Muscle layer of duodenum (tissue), 2 donors: ENCODE data around the gene FUT3.

Source experiments
- H3K27ac ChIP-seq: one replicate; pipeline ENCODE4 v1.7.0; 2013; ENCODE audit warnings: mild to moderate bottlenecking, low read length
- H3K27me3 ChIP-seq: one replicate; pipeline ENCODE4 v1.7.0; 2013; ENCODE audit warnings: low read depth, mild to moderate bottlenecking, control low read depth, low read length
- H3K36me3 ChIP-seq, 2 donors: one replicate each; pipeline ENCODE4 v1.7.0; 2013; ENCODE audit warnings: low read length in 2 of 2, control low read depth in 1 of 2, mild to moderate bottlenecking in 1 of 2; ENCODE audit not compliant: insufficient read depth in 2 of 2, control insufficient read depth in 1 of 2
- H3K4me1 ChIP-seq, 2 donors: one replicate each; pipeline ENCODE4 v1.7.0; 2013; ENCODE audit warnings: low read length in 2 of 2, mild to moderate bottlenecking in 2 of 2, control low read depth in 1 of 2, moderate library complexity in 1 of 2; ENCODE audit not compliant: insufficient read depth in 2 of 2, control insufficient read depth in 1 of 2
- H3K4me3 ChIP-seq, 2 donors: one replicate each; pipeline ENCODE4 v1.7.0; 2013; ENCODE audit warnings: low read length in 2 of 2, low read depth in 1 of 2, mild to moderate bottlenecking in 1 of 2
- H3K9me3 ChIP-seq, 2 donors: one replicate each; pipeline ENCODE4 v1.7.0; 2013; ENCODE audit warnings: low read length in 2 of 2, control low read depth in 1 of 2, mild to moderate bottlenecking in 1 of 2; ENCODE audit not compliant: control insufficient read depth in 1 of 2
- donor health status: healthy.

FUT3 gene

GRCh38 chr19:5827891-5828660 lies 23.2 kb downstream of the FUT3 start:
- no peaks in the 10 kb centered on the region for H3K9me3 ChIP-seq
- peak overlapping the region; percentile 90 for H3K27ac ChIP-seq
- peaks cover 0 to 20% of the 10 kb centered on the region in 2 donors for H3K4me1 ChIP-seq
- H3K36me3 ChIP-seq = no peaks in the 10 kb centered on the region
- H3K27me3 ChIP-seq = no peaks in the 10 kb centered on the region
- peak overlapping the region; percentile 61 to 66 for H3K4me3 ChIP-seq

- H3K4me3 ChIP-seq = peak overlapping the region in 1 of 2 donors; percentile 66
- H3K9me3 ChIP-seq = no peaks in the 10 kb centered on the region
- no peaks in the 10 kb centered on the region for H3K36me3 ChIP-seq
- H3K27ac ChIP-seq = peak overlapping the region; percentile 31
- peaks cover 0 to 23% of the 10 kb centered on the region in 2 donors for H3K4me1 ChIP-seq
- H3K27me3 ChIP-seq = no peaks in the 10 kb centered on the region
These were observed 23.8 kb downstream of the FUT3 start for GRCh38 chr19:5827342-5827890.

- Histone ChIP-seq H3K4me1 (peaks cover 0 to 30% of the 10 kb centered on the region in 2 donors), H3K27ac (peak overlapping the region; percentile 31), H3K36me3 (no peaks in the 10 kb centered on the region)
These were observed 24.5 kb downstream of the FUT3 start for GRCh38 chr19:5826531-5827341.

GRCh38 chr19:5825178-5825577 lies 26.1 kb downstream of the FUT3 start:
- no peak overlapping the region for H3K27ac ChIP-seq
- no peaks in the 10 kb centered on the region for H3K36me3 ChIP-seq
- H3K4me1 ChIP-seq = peaks cover 0 to 33% of the 10 kb centered on the region in 2 donors
- H3K4me3 ChIP-seq = no peak overlapping the region
- H3K27me3 ChIP-seq = no peaks in the 10 kb centered on the region
- no peaks in the 10 kb centered on the region for H3K9me3 ChIP-seq

More at GRCh38 chr19:5826531-5827341, 24.5 kb downstream of the FUT3 start:
- peak overlapping the region in 1 of 2 donors; percentile 66 for H3K4me3 ChIP-seq
- no peaks in the 10 kb centered on the region for H3K27me3 ChIP-seq
- no peaks in the 10 kb centered on the region for H3K9me3 ChIP-seq

- Histone ChIP-seq H3K27me3 (no peaks in the 10 kb centered on the region), H3K4me3 (no peak overlapping the region), H3K4me1 (peaks cover 0 to 29% of the 10 kb centered on the region in 2 donors), H3K9me3 (no peaks in the 10 kb centered on the region), H3K27ac (no peak overlapping the region), H3K36me3 (no peaks in the 10 kb centered on the region)
These were observed 26.5 kb downstream of the FUT3 start for GRCh38 chr19:5824751-5825150.

GRCh38 chr19:5823579-5824281 lies 27.5 kb downstream of the FUT3 start:
- Histone ChIP-seq H3K27ac (no peak overlapping the region), H3K36me3 (no peaks in the 10 kb centered on the region), H3K4me1 (peaks cover 0 to 25% of the 10 kb centered on the region in 2 donors)

GRCh38 chr19:5822181-5822844 lies 28.9 kb downstream of the FUT3 start:
- no peak overlapping the region for H3K4me3 ChIP-seq
- H3K27me3 ChIP-seq = no peaks in the 10 kb centered on the region
- H3K36me3 ChIP-seq = no peaks in the 10 kb centered on the region
- peaks cover 0 to 24% of the 10 kb centered on the region in 2 donors for H3K4me1 ChIP-seq
- no peaks in the 10 kb centered on the region for H3K9me3 ChIP-seq
- no peak overlapping the region for H3K27ac ChIP-seq

More at GRCh38 chr19:5823579-5824281, 27.5 kb downstream of the FUT3 start:
- Histone ChIP-seq H3K4me3 (no peak overlapping the region), H3K27me3 (no peaks in the 10 kb centered on the region), H3K9me3 (no peaks in the 10 kb centered on the region)

- H3K27ac ChIP-seq = no peak overlapping the region
- H3K36me3 ChIP-seq = no peaks in the 10 kb centered on the region
- no peak overlapping the region for H3K4me3 ChIP-seq
- H3K27me3 ChIP-seq = no peaks in the 10 kb centered on the region
- no peaks in the 10 kb centered on the region for H3K9me3 ChIP-seq
- peaks cover 0 to 18% of the 10 kb centered on the region in 2 donors for H3K4me1 ChIP-seq
These were observed 29.6 kb downstream of the FUT3 start for GRCh38 chr19:5821521-5822180.

GRCh38 chr19:5820785-5821184 lies 30.5 kb downstream of the FUT3 start:
- H3K36me3 ChIP-seq = no peaks in the 10 kb centered on the region
- no peak overlapping the region for H3K27ac ChIP-seq
- peaks cover 0 to 12% of the 10 kb centered on the region in 2 donors for H3K4me1 ChIP-seq
- no peak overlapping the region for H3K4me3 ChIP-seq
- no peaks in the 10 kb centered on the region for H3K9me3 ChIP-seq
- no peaks in the 10 kb centered on the region for H3K27me3 ChIP-seq

- H3K36me3 ChIP-seq = no peaks in the 10 kb centered on the region
- peaks cover 0 to 12% of the 10 kb centered on the region in 2 donors for H3K4me1 ChIP-seq
- H3K9me3 ChIP-seq = no peaks in the 10 kb centered on the region
- H3K27ac ChIP-seq = no peak overlapping the region
- no peaks in the 10 kb centered on the region for H3K27me3 ChIP-seq
- no peak overlapping the region for H3K4me3 ChIP-seq
These were observed 32.7 kb downstream of the FUT3 start for GRCh38 chr19:5818594-5818993.
